Omental fat pad (tissue), 4 donors: ENCODE data around the gene GTF2A2. TPM values are rescaled to one million over a fixed set of nuclear protein-coding genes. Genes with fewer than 3 reads are reported as not detected.
"Not testable (repeated sequence)": the region's sequence is repeated elsewhere in the genome, so short reads cannot be mapped to it uniquely, and the experiment has no call there.

Source experiments
- ATAC-seq: fragments of 150-250 bp; one replicate; pipeline ENCODE4 v1.9.1; 2016; ENCODE audit warnings: mild to moderate bottlenecking, moderate library complexity; ENCODE audit not compliant: low FRiP score
- DNase-seq: peaks from one replicate; pipeline ENCODE4 v3.0.0-alpha.2; 2019; ENCODE audit warnings: low spot score
- CTCF ChIP-seq, 3 donors: fragments of 450-650 bp; IDR thresholded peaks; one replicate each; pipeline ENCODE4 v1.5.1; 2016 to 2017; ENCODE audit warnings: antibody characterized with exemption in 3 of 3, mild to moderate bottlenecking in 3 of 3, moderate library complexity in 2 of 3
- total RNA-seq, 4 donors: library from RNA; depleted of rRNA; stranded (reverse); fragments of >200 nt; gene quantifications; one replicate each; pipeline ENCODE4 v1.1.0, GENCODE V29; 2016

Gene GTF2A2
- total RNA-seq, 4 donors from 2014 or later = 22.4 to 38.6 (median 28.7) TPM

- no peak for TF ChIP-seq CTCF (IDR thresholded peaks at IDR 0.05)
- no peak for DNase-seq
- ATAC-seq = no peak
These were observed 10.2 kb downstream of the GTF2A2 start for GRCh38 chr15:59647085-59647484.

GRCh38 chr15:59646277-59646676, 11.0 kb downstream of the GTF2A2 start:
- DNase-seq (no peak), ATAC-seq (no peak)
- TF ChIP-seq CTCF (IDR thresholded peaks at IDR 0.05) = no peak

GRCh38 chr15:59645812-59646211, 11.5 kb downstream of the GTF2A2 start:
- ATAC-seq = not testable (repeated sequence)

GRCh38 chr15:59644756-59645155, 12.6 kb downstream of the GTF2A2 start:
- TF ChIP-seq CTCF (IDR thresholded peaks at IDR 0.05) = no peak
- DNase-seq = no peak
- ATAC-seq = no peak

More at GRCh38 chr15:59645812-59646211, 11.5 kb downstream of the GTF2A2 start:
- DNase-seq = not testable (repeated sequence)

- no peak for ATAC-seq
- no peak for TF ChIP-seq CTCF (IDR thresholded peaks at IDR 0.05)
These were observed 15.0 kb downstream of the GTF2A2 start for GRCh38 chr15:59642351-59642750.

GRCh38 chr15:59637507-59637906, 19.8 kb downstream of the GTF2A2 start:
- ATAC-seq, DNase-seq: not testable (repeated sequence)

More at GRCh38 chr15:59642351-59642750, 15.0 kb downstream of the GTF2A2 start:
- DNase-seq = no peak

- no peak for ATAC-seq
- TF ChIP-seq CTCF (IDR thresholded peaks at IDR 0.05) = no peak
- DNase-seq = no peak
These were observed 21.1 kb downstream of the GTF2A2 start for GRCh38 chr15:59636184-59636583.

- ATAC-seq = no peak
- DNase-seq = no peak
- no peak for TF ChIP-seq CTCF (IDR thresholded peaks at IDR 0.05)
These were observed 24.6 kb downstream of the GTF2A2 start for GRCh38 chr15:59632714-59633113.
